Stromal cell of bone marrow (primary cell): ENCODE measurements around the gene DCAF15.
"Not testable (repeated sequence)": the region's sequence is repeated elsewhere in the genome, so short reads cannot be mapped to it uniquely, and the experiment has no call there.

Experiments used
- DNase-seq: peaks from one replicate; pipeline ENCODE4 v3.0.0-alpha.2; 2012; ENCODE audit warnings: low read depth

Gene DCAF15

GRCh38 chr19:13959962-13960862 is 7.9 kb downstream of the DCAF15 start:
- DNase-seq = no peak

DNA sequence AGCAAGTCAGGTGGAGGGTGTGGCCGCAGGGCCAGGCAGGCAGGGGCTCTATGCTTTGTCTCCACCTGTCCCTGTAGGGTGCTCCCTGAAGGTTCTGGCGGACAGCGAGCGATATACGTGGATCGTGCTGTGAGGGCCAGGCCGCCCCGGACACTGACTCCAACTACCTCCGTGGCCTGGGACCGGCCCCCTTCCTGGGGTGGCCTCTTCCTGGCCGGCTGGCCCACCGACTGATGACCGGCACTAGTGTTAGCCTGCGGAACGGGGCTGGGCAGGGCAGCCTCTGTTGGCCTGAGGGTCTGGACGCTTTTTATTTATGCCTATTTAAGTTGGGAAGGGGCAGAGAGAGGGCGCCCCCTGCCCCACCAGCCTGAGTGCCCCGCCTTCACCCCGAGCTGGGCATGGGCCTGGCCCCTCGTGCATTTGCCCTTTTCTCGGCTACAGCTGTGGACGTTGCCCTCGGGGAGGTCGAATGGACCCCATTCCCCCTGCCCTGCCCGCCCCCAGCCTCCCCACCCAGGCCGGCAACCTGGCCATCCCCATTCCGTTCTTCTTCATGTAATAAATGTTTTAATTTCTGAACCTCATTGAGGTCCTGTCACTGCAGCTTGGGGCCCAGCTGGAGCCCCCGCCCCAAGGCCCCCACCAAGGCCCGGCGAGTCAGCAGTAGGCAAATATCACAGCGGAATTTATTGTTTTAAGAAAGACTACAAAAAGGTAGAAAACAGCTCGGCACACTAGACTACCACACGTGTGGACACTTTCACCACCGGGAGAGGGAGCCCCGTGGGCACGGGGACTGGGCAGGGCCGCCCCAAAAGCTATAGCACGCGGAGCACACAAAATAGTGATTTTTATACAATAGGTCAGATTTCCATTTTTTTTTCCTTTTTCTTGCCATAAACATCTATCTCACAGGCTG is 8.8 kb downstream of the DCAF15 start:
- DNase-seq = no peak

DNA sequence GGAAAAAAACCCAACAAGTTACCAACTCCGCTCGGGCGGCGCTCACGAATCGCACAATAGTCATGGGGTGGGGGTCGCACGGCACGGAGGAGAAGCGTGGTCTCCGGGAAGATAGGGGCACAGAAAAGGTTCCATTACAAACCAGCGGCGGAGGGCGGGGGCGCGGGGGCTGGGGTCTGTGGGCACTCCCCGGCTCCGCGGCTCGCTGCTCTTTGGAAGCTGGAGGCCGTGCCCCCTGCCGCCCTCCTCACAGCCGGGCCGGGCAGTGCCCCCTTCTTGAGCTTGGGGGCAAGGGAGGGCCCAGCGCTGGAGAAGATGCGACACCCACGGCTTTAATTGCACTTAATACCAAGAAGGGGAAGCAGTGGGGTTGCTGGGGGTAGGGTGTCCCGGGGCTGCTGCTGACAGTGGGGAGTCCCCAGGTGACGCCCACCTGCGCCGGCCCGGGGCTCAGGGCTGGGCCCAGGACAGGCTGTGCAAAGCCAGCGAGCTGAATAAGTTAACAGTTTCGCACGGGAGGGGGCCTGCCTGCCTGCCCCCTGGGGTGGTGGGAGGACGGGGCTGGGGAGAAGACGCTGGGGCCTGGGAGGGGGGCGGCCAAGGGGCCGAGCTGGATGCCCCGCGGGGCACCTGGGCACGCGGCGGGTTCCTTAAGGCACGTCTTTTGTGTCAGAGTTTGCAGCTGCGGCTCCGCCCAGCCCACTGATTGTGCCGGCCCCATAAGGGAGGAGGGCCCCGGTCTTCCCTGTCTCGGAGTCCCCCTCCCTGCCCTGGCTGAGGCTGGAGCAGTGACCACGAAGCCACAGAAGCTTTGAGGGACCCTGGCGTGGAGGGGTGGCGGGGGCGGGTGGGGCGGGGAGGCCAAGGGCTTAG is 9.8 kb downstream of the DCAF15 start:
- no peak for DNase-seq

DNA sequence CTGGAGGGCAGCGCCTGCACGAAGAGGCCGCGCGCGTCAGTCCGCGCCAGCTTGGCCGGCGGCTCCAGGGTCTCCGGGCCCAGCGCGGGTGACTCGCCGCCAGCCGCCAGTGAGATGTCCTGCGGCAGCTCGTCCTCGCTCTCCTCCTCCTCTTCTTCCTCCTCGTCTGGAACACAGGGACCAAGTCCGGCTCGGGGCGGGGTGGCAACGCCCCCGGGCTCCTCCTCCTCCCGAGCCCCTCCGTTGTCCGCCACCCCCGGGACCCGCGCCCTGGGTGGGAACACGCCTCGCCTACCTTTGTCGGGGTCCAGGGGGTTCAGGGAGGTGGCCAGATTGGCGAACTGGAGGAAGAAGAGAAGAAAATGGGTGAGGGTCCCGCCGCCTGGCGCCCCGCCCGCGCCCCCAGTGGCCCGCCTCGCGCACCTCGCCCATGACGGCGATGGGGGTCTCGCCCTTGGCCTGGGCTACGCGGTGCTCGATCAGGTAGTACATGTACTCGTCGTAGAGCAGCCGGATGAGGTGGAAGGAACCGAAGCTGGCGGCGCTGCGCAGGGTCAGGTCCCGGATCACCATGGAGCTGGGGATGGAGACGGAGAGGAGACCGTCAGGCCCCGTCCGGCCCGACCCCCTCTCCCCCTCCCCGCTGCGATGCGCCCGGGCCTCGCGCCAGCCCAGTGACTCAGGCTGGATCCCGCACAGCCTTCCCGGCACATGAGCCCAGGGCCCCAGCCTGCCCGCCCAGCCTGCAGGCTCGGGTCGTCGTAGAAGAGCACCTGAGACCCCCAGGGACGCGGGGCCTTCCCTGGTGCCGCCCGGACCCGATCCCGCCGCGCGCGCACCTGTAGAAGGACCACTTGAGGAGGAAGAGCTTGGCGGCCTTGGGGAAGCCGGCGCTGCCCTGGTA is 10.6 kb downstream of the DCAF15 start:
- no peak for DNase-seq

GRCh38 chr19:13963603-13964105 is 11.3 kb downstream of the DCAF15 start:
- DNase-seq = no peak

GRCh38 chr19:13964776-13965175 is 12.5 kb downstream of the DCAF15 start:
- DNase-seq = no peak

DNA sequence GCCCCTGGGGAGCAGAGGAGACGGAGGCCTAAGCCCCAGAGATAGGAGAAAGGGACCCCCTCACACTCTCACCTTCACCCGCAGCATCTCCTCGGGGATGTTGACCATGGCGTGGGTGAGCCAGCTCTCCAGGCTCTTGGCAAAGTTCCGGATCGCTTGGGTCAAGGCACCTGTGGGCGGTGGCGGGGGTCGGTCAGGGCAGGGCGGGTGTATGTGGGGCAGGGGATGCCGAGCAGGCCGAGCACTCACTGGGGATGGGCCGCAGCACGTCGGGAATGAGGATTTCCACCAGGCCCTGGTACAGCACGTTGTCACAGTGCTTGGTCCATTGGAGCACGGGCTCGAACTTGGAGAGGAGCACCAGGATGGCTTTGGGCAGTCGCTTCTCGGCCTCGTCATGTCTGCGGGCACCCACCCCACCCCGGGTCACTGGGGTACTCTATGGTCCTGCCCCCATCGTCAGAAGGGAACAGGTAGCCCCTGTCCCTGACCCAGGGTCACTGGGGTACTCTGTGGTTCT is 13.1 kb downstream of the DCAF15 start:
- DNase-seq = no peak

GRCh38 chr19:13965926-13966683 is 13.8 kb downstream of the DCAF15 start:
- DNase-seq = no peak

DNA sequence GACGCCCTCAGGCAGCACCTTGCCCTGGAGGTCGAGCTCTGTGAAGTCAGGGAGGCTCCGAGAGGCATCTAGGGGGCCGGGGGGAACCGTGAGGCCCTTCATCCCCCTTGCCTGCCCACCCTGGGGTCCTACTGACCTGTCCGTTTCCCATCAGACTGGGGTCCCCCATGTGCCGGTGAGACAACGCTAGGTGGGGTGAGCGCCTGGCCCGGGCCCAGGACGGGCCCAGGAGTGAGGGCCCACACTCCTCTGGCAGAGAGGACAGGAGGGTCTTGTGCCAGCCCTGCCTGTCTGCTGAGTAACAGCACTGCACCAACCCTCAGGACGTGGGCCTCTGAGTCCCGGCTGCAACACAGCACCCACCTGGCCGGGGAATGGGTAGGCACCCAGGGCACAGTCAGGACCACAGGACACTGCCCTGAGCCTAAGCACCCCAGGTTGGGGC is 14.4 kb downstream of the DCAF15 start:
- no peak for DNase-seq

- DNase-seq = not testable (repeated sequence)
These were observed 14.9 kb downstream of the DCAF15 start for GRCh38 chr19:13967206-13967605.

GRCh38 chr19:13968383-13968935 is 16.1 kb downstream of the DCAF15 start:
- DNase-seq = no peak

- DNase-seq = no peak
These were observed 16.7 kb downstream of the DCAF15 start for GRCh38 chr19:13968999-13969398.

- no peak for DNase-seq
These were observed 17.6 kb downstream of the DCAF15 start for GRCh38 chr19:13969897-13970296.

- not testable (repeated sequence) for DNase-seq
These were observed 19.6 kb downstream of the DCAF15 start for GRCh38 chr19:13971868-13972267.

GRCh38 chr19:13972368-13973155 is 20.3 kb downstream of the DCAF15 start:
- no peak for DNase-seq

DNA sequence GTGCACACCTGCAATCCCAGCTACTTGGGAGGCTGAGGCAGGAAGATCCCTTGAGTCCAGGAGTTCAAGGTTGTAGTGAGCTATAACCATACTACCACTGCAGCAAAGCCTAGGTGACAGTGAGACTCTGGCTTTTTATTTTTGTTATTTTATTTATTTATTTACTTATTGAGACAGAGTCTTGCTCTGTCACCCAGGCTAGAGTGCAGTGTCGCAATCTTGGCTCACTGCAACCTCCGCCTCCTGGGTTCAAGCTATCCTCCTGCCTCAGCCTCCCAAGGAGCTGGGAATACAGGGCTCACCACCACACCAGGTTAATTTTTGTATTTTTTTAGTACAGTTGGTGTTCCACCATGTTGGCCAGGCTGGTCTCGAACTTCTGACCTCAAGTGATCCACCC is 21.2 kb downstream of the DCAF15 start:
- DNase-seq = not testable (repeated sequence)

GRCh38 chr19:13974073-13974472 is 21.8 kb downstream of the DCAF15 start:
- no peak for DNase-seq

GRCh38 chr19:13975870-13976269 is 23.6 kb downstream of the DCAF15 start:
- no peak for DNase-seq
